ENCODE results near the gene FCAMR.
A peak's percentile ranks its signal among the peaks of the same experiment; 100 is the strongest.
"Not testable (repeated sequence)": the region's sequence is repeated elsewhere in the genome, so short reads cannot be mapped to it uniquely, and the experiment has no call there.

Gene FCAMR

DNA sequence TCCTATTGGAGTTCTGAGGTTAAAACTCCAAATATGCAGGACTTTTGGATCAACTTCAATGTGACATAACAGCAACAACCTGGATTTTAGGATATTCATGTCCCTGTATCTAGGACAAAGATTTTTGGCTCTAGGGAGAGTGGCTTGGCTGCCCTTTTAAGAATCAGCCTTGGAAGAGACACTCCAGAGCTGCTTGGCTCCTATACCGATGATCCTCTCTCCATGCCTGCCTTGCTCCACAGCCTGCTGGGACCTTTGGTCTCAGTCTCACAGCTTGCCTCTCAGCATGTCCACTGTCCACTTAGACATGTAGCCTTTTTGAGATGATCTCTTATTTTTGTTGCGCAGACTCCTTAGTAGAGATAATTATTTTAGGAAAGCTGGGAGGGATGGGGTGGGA is 44.0 kb downstream of the FCAMR start:
- FAIRE-seq: no peak
- DNase-seq (ENCODE audit: insufficient read length): no peak
- TF ChIP-seq POLR2AphosphoS5 (IDR thresholded peaks at IDR 0.05; ENCODE audit: low read depth, low read length): no peak
- no peak for TF ChIP-seq TAF1 (IDR thresholded peaks at IDR 0.05; ENCODE audit: borderline replicate concordance, low read depth, low read length)
- TF ChIP-seq POLR2A (IDR thresholded peaks at IDR 0.05; ENCODE audit: low read depth, low read length): no peak

DNA sequence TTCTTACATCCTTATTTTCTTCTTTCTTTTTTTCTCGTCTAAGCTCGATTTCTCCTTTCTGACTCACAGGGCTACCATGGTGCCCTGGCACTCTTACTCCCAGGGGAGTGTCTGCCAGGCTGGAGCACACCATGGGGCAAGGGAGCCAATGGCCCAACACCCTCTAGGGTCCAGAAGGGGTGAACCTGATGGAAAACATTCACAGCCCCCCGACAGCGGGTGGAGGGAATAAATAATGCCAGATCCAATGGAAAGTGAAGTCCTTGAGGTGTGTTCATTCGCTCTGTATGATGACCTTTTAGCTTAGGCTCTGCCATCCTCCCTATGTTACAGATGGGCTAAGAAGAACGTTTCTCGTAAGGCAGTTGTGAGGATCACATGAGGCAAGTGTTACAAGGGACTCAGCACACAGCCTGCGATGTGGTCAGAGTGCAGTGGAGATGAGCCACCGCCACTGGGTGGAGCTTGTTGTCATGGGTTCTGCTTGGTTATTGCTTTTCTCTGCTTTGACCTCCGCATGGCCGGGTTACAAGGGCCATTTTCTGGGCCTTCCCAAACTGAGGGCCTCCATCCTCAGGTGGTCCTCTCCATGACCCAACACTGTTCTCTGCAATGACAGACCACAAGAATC is 45.0 kb downstream of the FCAMR start:
- no peak for TF ChIP-seq POLR2A (IDR thresholded peaks at IDR 0.05; ENCODE audit: low read depth, low read length)
- no peak for TF ChIP-seq TAF1 (IDR thresholded peaks at IDR 0.05; ENCODE audit: borderline replicate concordance, low read depth, low read length)
- TF ChIP-seq POLR2AphosphoS5 (IDR thresholded peaks at IDR 0.05; ENCODE audit: low read depth, low read length): no peak
- FAIRE-seq (peak; percentile 53), DNase-seq (ENCODE audit: insufficient read length) (peak; percentile 64)

DNA sequence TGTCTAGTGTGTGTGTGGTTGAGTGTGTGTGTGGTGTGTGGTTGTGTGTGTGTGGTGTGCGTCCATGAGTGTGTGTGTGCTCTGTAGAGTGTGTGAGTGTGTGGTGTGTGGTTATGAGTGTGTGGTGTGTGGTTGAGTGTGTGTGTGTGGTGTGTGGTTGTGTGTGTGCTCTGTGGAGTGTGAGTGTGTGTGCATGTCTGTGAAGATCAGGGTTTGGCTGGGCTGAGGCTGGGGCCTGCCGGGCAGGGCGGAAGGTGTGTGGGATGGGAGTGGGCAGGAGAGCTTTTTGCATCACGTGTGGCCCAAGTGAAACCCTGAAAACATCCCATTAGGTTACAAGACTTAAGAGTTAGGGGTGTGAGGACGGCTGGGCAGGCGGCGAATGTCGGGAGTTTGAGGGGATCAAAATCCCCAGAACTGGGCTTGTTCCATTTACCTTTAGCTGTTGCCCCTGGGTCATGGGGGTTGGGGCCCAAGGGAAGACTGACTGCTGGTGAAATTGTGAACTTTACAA is 45.6 kb downstream of the FCAMR start:
- FAIRE-seq (no peak), DNase-seq (ENCODE audit: insufficient read length) (no peak)
- TF ChIP-seq TAF1 (IDR thresholded peaks at IDR 0.05; ENCODE audit: borderline replicate concordance, low read depth, low read length) (no peak), POLR2A (IDR thresholded peaks at IDR 0.05; ENCODE audit: low read depth, low read length) (no peak), POLR2AphosphoS5 (IDR thresholded peaks at IDR 0.05; ENCODE audit: low read depth, low read length) (no peak)

GRCh38 chr1:206923961-206924557 is 46.2 kb downstream of the FCAMR start:
- not testable (repeated sequence) for DNase-seq (ENCODE audit: insufficient read length)
- TF ChIP-seq POLR2A (IDR thresholded peaks at IDR 0.05; ENCODE audit: low read depth, low read length) (0 out of 2 replicates have a peak, but pooled peaks have one; percentile 13), POLR2AphosphoS5 (IDR thresholded peaks at IDR 0.05; ENCODE audit: low read depth, low read length) (0 out of 2 replicates have a peak, but pooled peaks have one; percentile 20)
- FAIRE-seq: peak; percentile 99

GRCh38 chr1:206923009-206923960 is 47.0 kb downstream of the FCAMR start:
- FAIRE-seq (peak; percentile 76), DNase-seq (ENCODE audit: insufficient read length) (peak; percentile 49)
- TF ChIP-seq POLR2A (IDR thresholded peaks at IDR 0.05; ENCODE audit: low read depth, low read length) (peak; percentile 62), POLR2AphosphoS5 (IDR thresholded peaks at IDR 0.05; ENCODE audit: low read depth, low read length) (peak; percentile 65), TAF1 (IDR thresholded peaks at IDR 0.05; ENCODE audit: borderline replicate concordance, low read depth, low read length) (0 out of 2 replicates have a peak, but pooled peaks have one; percentile 50)

- DNase-seq (ENCODE audit: insufficient read length) (no peak), FAIRE-seq (no peak)
- TF ChIP-seq POLR2A (IDR thresholded peaks at IDR 0.05; ENCODE audit: low read depth, low read length): no peak
These were observed 47.7 kb downstream of the FCAMR start for GRCh38 chr1:206922524-206922923.

DNA sequence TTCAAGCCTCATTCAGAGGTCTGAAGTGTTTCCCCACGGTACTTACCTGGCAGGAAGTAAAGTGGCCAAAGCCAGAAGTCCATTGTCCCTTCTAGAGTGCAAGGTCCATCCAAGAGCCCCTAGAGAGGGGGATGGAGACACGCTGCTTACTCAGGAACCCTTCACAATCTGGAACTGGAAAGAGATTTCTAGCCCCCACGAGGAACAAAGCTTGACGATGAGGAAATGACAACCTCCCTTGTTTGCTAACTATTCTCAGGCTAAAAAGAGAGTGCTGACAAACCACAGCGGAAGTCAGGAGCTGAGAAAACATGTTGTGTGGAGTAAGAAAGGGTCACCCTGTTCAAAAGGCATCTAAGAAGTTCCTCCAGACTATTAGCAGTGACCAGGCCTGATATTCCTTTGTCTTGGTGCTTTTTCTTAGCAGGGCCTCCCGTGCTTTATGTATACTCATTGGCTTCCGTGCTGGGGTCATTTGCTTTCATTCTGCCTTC is 48.4 kb downstream of the FCAMR start, which contains the start of gene FCMR:
TSS of gene FCMR (minus strand) at position 170 of the 494 bp plus-strand sequence. CDS start at position 83, 87 bp downstream.
- FAIRE-seq (no peak), DNase-seq (ENCODE audit: insufficient read length) (no peak)
- TF ChIP-seq TAF1 (IDR thresholded peaks at IDR 0.05; ENCODE audit: borderline replicate concordance, low read depth, low read length) (0 out of 2 replicates have a peak, but pooled peaks have one; percentile 29), POLR2A (IDR thresholded peaks at IDR 0.05; ENCODE audit: low read depth, low read length) (peak; percentile 73), POLR2AphosphoS5 (IDR thresholded peaks at IDR 0.05; ENCODE audit: low read depth, low read length) (peak; percentile 72)

- DNase-seq (ENCODE audit: insufficient read length) (no peak), FAIRE-seq (no peak)
- TF ChIP-seq TAF1 (IDR thresholded peaks at IDR 0.05; ENCODE audit: borderline replicate concordance, low read depth, low read length) (no peak), POLR2AphosphoS5 (IDR thresholded peaks at IDR 0.05; ENCODE audit: low read depth, low read length) (no peak), POLR2A (IDR thresholded peaks at IDR 0.05; ENCODE audit: low read depth, low read length) (no peak)
These were observed 52.2 kb downstream of the FCAMR start for GRCh38 chr1:206918076-206918475.

GRCh38 chr1:206916000-206916709 is 54.1 kb downstream of the FCAMR start:
- FAIRE-seq (no peak), DNase-seq (ENCODE audit: insufficient read length) (no peak)
- no peak for TF ChIP-seq POLR2AphosphoS5 (IDR thresholded peaks at IDR 0.05; ENCODE audit: low read depth, low read length)
- no peak for TF ChIP-seq TAF1 (IDR thresholded peaks at IDR 0.05; ENCODE audit: borderline replicate concordance, low read depth, low read length)
- no peak for TF ChIP-seq POLR2A (IDR thresholded peaks at IDR 0.05; ENCODE audit: low read depth, low read length)

DNA sequence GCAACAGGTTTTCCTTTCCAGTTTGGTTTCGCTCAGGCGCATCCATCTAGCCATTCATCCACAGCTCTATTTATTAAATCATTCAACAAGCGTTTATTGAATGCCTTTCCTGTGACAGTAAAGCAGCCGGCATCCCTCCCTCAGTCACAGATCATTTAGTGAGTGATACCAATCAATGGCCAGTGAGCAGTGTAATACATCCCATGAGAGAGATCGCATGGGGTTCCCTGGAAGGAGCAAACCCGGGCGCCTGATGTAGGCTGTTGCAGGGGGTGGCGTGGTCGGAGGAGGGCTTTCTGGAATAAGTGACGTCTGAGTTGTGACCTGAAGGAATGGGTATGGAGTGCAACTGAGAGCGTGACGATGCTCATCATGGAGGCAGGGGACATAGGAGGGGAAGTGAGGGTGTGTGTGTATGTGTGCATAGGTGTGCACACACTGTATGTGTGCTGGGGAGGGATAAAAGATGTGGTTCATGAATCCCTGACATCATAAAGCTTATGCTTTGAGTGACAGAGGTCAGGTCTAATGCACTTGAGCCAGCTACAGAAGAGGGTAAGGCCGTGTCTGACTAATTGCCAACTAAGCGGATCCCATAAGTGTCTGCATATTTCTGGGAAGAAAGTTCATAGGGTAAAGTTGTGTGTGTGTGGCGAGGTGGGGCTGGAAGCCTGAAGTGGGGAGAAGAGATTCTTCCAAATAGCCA is 55.1 kb downstream of the FCAMR start:
- DNase-seq (ENCODE audit: insufficient read length) (no peak), FAIRE-seq (no peak)
- TF ChIP-seq POLR2AphosphoS5 (IDR thresholded peaks at IDR 0.05; ENCODE audit: low read depth, low read length) (no peak), POLR2A (IDR thresholded peaks at IDR 0.05; ENCODE audit: low read depth, low read length) (no peak), TAF1 (IDR thresholded peaks at IDR 0.05; ENCODE audit: borderline replicate concordance, low read depth, low read length) (no peak)

All from GM12892 (cell line).